Hepatocyte (in vitro differentiated cells): ENCODE data around the gene TNS4.

Source experiments
- CTCF ChIP-seq: fragments of 200-600 bp; sonication (generic); IDR thresholded peaks from 2 replicates; pipeline ENCODE4 v1.5.1; 2016; ENCODE audit warnings: antibody characterized with exemption, mild to moderate bottlenecking; ENCODE audit not compliant: poor library complexity
- EZH2 ChIP-seq: fragments of 200-600 bp; sonication (generic); IDR thresholded peaks from 2 replicates; pipeline ENCODE4 v1.6.1; 2016; ENCODE audit warnings: antibody characterized with exemption, mild to moderate bottlenecking, borderline replicate concordance
- EZH2phosphoT487 ChIP-seq: fragments of 200-600 bp; sonication (generic); IDR thresholded peaks from one replicate; pipeline ENCODE4 v1.6.1; 2018; ENCODE audit warnings: antibody characterized with exemption, mild to moderate bottlenecking, low read depth, moderate library complexity; ENCODE audit not compliant: unreplicated experiment, severe bottlenecking

- no peak for TF ChIP-seq CTCF
- no peak for TF ChIP-seq EZH2
- no peak for TF ChIP-seq EZH2phosphoT487
Measured at GRCh38 chr17:40540448-40540847, 39.0 kb upstream of the TNS4 start.
